Activated naive CD8-positive, alpha-beta T cell treated with anti-CD3 and anti-CD28 coated beads, Interleukin-2, amount 10 ng/mL, durations not matched to agents 7 days and 5 days (primary cell): ENCODE measurements around the gene SMG9. TPM values are rescaled to one million over a fixed set of nuclear protein-coding genes. Genes with fewer than 3 reads are reported as not detected.

Source experiments
- ATAC-seq: fragments of 150-1000 bp; cut with Tn5 transposase; one replicate; pipeline ENCODE4 v1.10.0; 2021; ENCODE audit warnings: low read depth, moderate library complexity
- POLR2A ChIA-PET: fragments of 350-600 bp; sonication (Branson Sonifier 250); formaldehyde crosslinking; loops from one replicate; lab custom pipeline; 2021; ENCODE audit warnings: antibody characterized with exemption; lab: Charles Lee
- DNase-seq: peaks from one replicate; pipeline ENCODE4 v3.0.0; 2021
- H3K27ac Mint-ChIP-seq: one replicate; pipeline ENCODE4 v1.8.0; 2022; ENCODE audit warnings: mild to moderate bottlenecking, mixed read lengths
- H3K27me3 Mint-ChIP-seq: one replicate; pipeline ENCODE4 v1.8.0; 2022; ENCODE audit warnings: mild to moderate bottlenecking, moderate library complexity, mixed read lengths
- H3K36me3 Mint-ChIP-seq: one replicate; pipeline ENCODE4 v1.8.0; 2021; ENCODE audit warnings: mild to moderate bottlenecking, mixed read lengths
- H3K4me1 Mint-ChIP-seq: one replicate; pipeline ENCODE4 v1.8.0; 2021; ENCODE audit warnings: mixed read lengths
- H3K4me3 Mint-ChIP-seq: one replicate; pipeline ENCODE4 v1.8.0; 2022; ENCODE audit warnings: mild to moderate bottlenecking, moderate library complexity, mixed read lengths
- H3K9me3 Mint-ChIP-seq: one replicate; pipeline ENCODE4 v1.8.0; 2021; ENCODE audit warnings: mixed read lengths
- total RNA-seq, 2 experiments: library from RNA; stranded (reverse); gene quantifications; one replicate each; pipeline ENCODE4 v1.2.3, GENCODE V29; 2021

SMG9 gene
- total RNA-seq, 2 experiments from 2014 or later, result 48.9 to 49.9 TPM

DNA sequence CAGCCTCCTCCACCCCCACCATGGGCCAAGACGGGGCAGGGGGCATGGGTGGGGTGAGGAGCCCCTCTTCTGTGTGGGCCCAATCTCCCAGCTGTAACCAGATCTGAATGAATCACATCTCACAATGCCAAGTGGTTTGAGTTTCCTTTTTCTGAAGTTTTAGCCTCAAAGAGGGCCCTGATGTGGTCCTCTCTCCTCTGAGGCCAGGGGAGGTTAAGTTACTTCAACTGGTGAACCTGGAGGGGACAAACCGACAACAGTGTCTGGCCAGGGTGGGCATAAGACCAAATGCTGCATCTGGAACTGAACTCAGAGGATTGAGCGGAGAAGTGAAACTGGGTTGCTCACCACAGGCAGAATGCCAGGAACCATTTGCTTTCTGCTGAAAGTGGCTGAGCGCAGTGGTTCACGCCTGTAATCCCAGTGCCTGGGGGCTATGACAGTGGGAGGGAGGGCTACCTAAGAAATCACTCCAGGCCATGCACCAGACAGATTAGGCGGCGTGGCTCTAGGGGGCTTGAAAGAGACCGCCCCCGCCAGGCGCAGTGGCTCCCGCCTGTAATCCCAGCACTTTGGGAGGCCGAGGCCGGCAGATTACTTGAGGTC lies 54.3 kb downstream of the SMG9 start:
- ATAC-seq (no peak), DNase-seq (no peak)
- Mint-ChIP-seq H3K36me3 (peaks cover 2% of the 10 kb centered on the region), H3K27ac (peak overlapping the region; percentile 85), H3K27me3 (peaks cover 25% of the 10 kb centered on the region), H3K4me3 (peak overlapping the region; percentile 80), H3K9me3 (peaks cover 7% of the 10 kb centered on the region), H3K4me1 (peaks cover 16% of the 10 kb centered on the region)
- POLR2A ChIA-PET, result no interaction called here

DNA sequence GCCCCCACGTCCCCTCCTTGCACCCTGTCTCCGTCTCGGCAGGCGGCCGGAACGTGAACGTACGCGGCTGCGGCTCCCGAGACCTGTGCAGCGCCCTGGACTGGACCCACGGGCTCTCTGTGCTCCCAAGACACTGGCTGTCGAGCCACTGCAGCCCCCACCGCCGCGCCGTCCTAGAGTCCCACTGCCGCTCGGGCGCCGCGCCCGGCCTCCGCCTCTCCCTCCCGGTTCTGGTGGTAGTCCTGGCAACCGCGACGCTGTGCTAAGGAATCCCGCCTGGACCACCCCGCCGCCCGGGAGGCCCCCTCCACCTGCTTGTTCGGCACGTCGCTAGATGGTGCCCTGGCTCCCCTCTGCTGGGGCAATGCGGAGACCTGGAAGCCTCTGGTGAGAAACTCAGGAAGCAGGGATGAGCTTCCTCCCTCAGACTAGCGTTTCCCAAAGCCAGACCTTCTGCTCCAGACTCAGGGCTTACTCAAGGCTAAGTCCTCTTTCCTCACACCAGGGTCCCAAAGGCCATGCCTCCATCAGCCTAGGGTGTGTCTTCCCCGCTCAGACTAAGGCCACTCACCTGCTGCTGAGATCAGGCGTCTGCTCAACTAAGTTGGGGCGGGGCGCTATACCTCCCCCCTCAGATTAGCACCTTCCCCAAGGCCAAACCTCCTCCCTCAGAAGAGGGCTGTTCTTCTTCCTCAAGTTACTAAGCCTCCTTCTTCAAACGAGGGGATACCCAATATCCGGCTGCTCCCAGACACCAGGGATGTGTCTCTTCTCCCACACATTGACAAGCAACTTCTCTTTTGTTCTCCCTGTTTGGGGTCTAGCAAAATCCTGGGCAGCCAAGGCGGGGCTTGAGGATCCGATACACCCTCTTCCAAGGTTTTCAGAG lies 55.0 kb downstream of the SMG9 start:
- DNase-seq, result peak; percentile 41
- no peak for ATAC-seq
- Mint-ChIP-seq H3K4me3 (peak overlapping the region; percentile 59), H3K27me3 (peaks cover 22% of the 10 kb centered on the region), H3K27ac (peak overlapping the region; percentile 85), H3K4me1 (peaks cover 16% of the 10 kb centered on the region), H3K9me3 (peaks cover 7% of the 10 kb centered on the region), H3K36me3 (peaks cover 2% of the 10 kb centered on the region)
- POLR2A ChIA-PET, result no interaction called here

DNA sequence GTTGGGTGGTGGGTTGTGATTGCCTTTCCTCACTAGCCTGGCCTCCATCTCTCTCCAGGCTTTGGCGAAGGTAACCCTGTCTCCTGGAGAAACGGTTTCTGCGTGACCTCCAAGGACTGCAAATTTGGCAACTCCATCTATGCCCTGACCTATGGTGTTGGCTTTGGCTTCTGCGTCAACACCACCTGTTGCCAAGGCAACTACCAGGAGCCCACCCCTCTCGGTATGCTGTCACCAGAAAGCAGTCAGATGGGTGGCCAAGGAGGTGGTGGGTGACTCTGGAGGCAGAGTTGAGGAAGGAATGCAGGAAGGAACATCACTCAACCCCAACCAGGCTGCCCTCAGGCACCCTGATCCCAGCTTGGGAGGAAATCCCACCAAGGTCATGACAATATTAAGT lies 57.5 kb downstream of the SMG9 start:
- Mint-ChIP-seq H3K27me3 (peaks cover 25% of the 10 kb centered on the region), H3K36me3 (peaks cover 2% of the 10 kb centered on the region), H3K4me1 (peaks cover 16% of the 10 kb centered on the region), H3K4me3 (no peak overlapping the region), H3K27ac (no peak overlapping the region), H3K9me3 (peaks cover 14% of the 10 kb centered on the region)
- POLR2A ChIA-PET, result no interaction called here
- DNase-seq (no peak), ATAC-seq (no peak)

DNA sequence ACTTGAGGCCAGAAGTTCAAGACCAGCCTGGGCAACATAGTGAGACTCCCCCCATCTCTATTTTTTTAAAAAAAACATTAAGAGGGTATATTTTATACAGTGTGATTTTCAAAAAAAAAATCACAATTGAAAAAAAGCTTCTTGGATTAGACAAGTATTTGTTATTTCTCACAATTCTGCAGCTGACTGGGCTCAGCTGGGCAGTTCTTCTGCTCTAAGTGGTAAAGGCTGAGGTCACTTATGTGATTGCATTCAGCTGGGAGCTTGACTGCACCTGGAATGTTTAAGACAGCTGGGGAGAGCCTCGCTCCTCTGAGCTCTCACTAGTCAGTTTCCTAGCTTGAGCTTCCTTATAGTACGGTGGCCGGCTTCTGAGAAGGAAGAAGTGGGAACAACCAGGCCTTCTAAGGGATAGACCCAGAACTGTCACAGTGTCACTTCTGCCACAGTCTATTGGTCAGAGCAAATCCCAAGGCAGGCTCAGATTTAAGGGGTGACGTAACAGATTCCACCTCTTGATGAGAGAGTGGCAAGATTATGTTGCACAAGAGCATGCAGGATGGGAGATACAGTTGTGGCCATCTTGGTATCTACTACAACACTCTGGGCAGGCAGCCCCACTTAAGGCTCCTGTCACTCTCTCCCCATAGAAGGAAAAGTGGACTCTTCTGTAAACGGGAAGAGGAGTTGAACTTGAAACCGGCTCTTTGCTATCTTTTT lies 58.6 kb downstream of the SMG9 start:
- peaks cover 25% of the 10 kb centered on the region for H3K27me3 Mint-ChIP-seq
- peaks cover 12% of the 10 kb centered on the region for H3K4me1 Mint-ChIP-seq
- no peaks in the 10 kb centered on the region for H3K36me3 Mint-ChIP-seq
- H3K27ac Mint-ChIP-seq, result no peak overlapping the region
- ATAC-seq (no peak), DNase-seq (no peak)
- peaks cover 19% of the 10 kb centered on the region for H3K9me3 Mint-ChIP-seq
- POLR2A ChIA-PET, result no interaction called here
- no peak overlapping the region for H3K4me3 Mint-ChIP-seq

DNA sequence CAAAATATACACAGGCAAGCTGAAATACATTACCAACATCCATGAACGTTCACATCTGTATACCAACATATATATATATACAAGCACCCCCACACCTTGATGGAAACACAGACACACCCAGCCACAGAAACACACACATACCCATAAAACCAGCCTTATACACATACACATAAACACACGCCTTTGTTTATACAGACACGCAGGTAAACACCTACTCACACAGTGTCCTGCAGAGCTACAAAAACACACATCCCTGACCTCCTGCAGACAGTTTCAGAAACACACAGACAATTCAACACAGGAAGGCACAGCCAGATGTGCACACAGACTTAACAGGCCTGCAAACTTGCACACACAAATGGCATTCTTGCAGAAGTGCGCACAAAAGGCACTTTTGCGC lies 60.2 kb downstream of the SMG9 start:
- POLR2A ChIA-PET, result no interaction called here
- Mint-ChIP-seq H3K4me3 (no peak overlapping the region), H3K4me1 (peaks cover 1% of the 10 kb centered on the region)

DNA sequence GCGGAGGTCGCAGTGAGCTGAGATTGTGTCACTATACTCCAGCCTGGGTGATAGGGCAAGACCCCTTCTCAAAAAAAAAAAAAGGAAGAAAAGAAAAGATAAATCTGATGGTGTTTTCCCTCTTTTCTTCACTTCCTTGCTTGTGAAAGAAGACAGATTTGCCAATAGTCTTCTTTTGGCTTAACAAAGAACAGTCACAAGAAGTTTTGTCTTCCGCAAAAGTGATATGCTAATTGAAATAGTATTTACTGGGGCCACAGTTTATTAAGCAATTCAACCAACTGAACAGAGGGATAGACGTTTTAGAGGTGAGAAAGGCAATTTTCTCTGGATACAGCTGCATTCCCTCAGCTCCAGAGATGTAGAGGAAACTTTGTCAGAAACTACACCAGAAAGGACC lies 61.9 kb downstream of the SMG9 start:
- ATAC-seq, result no peak
- POLR2A ChIA-PET, result interaction anchor here (0.6 kb wide), 1 partner anchor 10 kb away, joined by 5 read pairs; no protein-coding TSS in a partner anchor
- no peaks in the 10 kb centered on the region for H3K4me1 Mint-ChIP-seq

More for the DNA sequence above, 60.2 kb downstream of the SMG9 start:
- Mint-ChIP-seq H3K36me3 (no peaks in the 10 kb centered on the region), H3K27me3 (peaks cover 19% of the 10 kb centered on the region), H3K9me3 (peaks cover 21% of the 10 kb centered on the region), H3K27ac (no peak overlapping the region)
- DNase-seq (no peak), ATAC-seq (no peak)

DNA sequence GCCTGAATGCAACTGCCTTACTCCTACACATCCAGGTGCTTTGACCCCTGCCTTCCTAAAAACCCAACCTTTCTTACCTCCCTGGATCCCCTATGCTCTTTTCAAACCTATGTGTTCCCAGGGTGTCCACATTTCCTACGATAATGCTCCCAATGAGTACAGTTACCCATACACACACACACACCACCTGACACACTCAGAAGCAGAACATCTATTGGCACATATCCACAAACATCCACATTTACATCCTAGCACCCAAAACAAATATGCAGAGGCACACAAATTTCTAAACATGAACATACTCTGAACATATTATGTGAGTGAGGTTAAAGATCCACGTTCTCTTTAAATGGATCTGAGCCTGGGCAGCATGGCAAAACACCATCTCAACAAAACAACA lies 62.4 kb downstream of the SMG9 start:
- DNase-seq, result no peak
- H3K4me1 Mint-ChIP-seq, result no peaks in the 10 kb centered on the region
- peaks cover 19% of the 10 kb centered on the region for H3K9me3 Mint-ChIP-seq
- no peak overlapping the region for H3K27ac Mint-ChIP-seq
- H3K36me3 Mint-ChIP-seq, result no peaks in the 10 kb centered on the region
- no peak overlapping the region for H3K4me3 Mint-ChIP-seq
- ATAC-seq, result no peak
- POLR2A ChIA-PET, result interaction anchor here (0.6 kb wide), 1 partner anchor 10 kb away, joined by 5 read pairs; no protein-coding TSS in a partner anchor
- H3K27me3 Mint-ChIP-seq, result peaks cover 11% of the 10 kb centered on the region

More for the DNA sequence above, 61.9 kb downstream of the SMG9 start:
- Mint-ChIP-seq H3K36me3 (no peaks in the 10 kb centered on the region), H3K27me3 (peaks cover 12% of the 10 kb centered on the region), H3K27ac (no peak overlapping the region), H3K4me3 (no peak overlapping the region), H3K9me3 (peaks cover 21% of the 10 kb centered on the region)
- DNase-seq, result no peak

DNA sequence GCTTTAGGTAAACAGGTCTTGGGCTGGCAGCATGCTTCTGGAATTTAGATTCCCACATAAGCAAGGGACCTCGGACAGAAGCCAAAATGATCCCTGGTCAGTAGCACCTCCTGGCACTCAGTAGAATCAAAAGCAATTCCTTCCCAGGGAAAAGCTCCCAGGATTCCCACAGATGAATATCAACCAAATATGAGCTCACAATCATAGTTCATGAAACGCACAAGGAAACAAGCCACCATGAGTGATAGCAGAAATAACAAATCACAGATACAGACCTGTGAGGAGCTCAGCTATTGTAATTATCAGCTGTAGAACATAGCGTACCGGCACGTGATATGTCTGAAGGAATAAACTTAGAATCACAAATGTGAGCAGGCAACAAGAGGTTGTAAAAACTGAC lies 63.0 kb downstream of the SMG9 start:
- peaks cover 19% of the 10 kb centered on the region for H3K9me3 Mint-ChIP-seq
- POLR2A ChIA-PET, result no interaction called here
- H3K4me3 Mint-ChIP-seq, result no peak overlapping the region
- no peaks in the 10 kb centered on the region for H3K36me3 Mint-ChIP-seq
- H3K4me1 Mint-ChIP-seq, result no peaks in the 10 kb centered on the region
- H3K27ac Mint-ChIP-seq, result no peak overlapping the region
- H3K27me3 Mint-ChIP-seq, result peaks cover 5% of the 10 kb centered on the region
- no peak for DNase-seq
- no peak for ATAC-seq

DNA sequence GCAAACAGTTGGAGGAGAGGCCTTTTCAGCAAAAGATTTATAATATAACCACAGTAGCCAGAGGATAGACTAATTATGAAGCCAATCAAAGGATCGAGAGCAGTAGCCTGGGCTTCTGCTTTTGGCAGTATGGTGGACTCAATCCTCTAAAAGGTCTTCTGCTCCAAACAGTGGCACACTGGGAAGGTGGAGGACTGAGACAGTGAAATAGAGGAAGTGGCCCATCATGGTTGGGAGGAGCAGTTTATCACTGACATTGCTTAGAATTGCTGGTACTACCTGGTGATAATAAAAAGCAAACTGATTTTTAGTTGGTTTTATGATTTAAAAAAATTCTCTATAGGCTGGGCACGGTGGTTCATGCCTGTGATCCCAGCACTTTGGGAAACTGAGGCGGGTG lies 63.9 kb downstream of the SMG9 start:
- no peak for DNase-seq
- Mint-ChIP-seq H3K4me1 (no peaks in the 10 kb centered on the region), H3K4me3 (no peak overlapping the region), H3K27ac (no peak overlapping the region), H3K36me3 (no peaks in the 10 kb centered on the region), H3K9me3 (peaks cover 16% of the 10 kb centered on the region), H3K27me3 (peaks cover 6% of the 10 kb centered on the region)
- ATAC-seq, result no peak
- POLR2A ChIA-PET, result no interaction called here

DNA sequence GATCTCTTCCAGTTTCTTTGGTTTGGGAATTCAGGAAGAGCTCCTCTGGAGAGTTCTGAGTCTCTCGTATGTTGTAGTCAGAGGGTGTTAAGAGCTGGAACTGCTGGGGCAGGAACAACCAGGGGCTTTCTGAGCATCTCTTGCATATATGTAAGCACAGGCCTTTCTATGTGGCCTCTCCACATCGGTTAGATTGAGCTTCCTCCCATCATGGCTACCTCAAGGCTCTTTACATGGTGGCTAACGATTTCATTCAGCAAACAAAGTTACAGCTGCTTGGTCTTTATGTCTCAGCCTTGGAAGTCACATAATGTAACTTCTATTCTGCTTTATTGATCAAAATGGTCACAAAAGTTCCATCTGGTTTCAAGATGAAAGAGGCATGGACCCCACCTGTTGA lies 64.3 kb downstream of the SMG9 start:
- ATAC-seq (no peak), DNase-seq (no peak)
- POLR2A ChIA-PET, result no interaction called here
- Mint-ChIP-seq H3K4me1 (no peaks in the 10 kb centered on the region), H3K9me3 (peaks cover 16% of the 10 kb centered on the region), H3K4me3 (no peak overlapping the region), H3K36me3 (no peaks in the 10 kb centered on the region), H3K27ac (no peak overlapping the region), H3K27me3 (peaks cover 6% of the 10 kb centered on the region)

DNA sequence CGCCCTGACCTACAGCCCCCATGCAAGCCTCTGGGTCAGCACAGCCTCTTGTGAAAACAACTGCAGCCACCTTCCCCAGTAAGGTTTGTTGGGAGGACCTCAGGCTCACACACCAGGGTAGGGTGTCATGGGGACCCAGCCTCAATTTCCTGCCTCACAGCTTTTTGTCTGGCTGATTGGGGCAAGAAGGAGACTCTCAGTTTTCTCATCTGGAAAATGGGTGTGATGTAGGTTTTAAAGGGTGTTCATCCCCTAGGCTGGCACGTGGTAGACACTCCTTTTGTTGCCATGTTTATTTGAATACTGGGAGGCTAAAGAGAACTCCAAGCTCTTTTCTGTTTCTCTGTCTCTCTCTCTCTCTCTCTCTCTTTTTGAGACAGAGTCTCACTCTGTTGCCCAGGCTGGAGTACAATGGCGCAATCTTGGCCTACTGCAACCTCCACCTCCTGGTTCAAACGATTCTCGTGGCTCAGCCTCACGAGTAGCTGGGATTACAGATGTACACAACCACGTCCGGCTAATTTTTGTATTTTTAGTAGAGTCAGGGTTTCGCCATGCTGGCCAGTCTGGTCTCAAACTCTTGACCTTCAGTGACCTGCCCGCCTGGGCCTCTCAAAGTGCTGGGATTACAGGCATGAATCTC lies 66.6 kb downstream of the SMG9 start:
- peaks cover 16% of the 10 kb centered on the region for H3K9me3 Mint-ChIP-seq
- no peak overlapping the region for H3K4me3 Mint-ChIP-seq
- POLR2A ChIA-PET, result no interaction called here

DNA sequence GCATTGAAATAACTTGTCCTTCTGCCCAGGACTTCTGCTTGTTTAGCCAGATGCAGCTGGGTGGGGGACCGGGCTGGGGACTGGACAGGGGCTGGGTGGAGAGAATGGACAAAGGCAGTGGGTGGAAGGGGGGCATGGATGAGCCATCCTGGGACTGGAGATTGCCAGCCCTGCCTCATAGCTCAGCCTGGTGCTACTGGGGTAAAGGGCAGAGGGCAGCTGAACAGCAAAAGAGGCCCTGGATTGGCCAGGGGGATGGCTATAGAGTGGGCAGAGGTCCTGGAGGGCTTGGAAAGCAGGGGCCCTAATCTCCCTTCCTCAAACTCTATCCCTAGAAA lies 67.1 kb downstream of the SMG9 start:
- no peak overlapping the region for H3K4me3 Mint-ChIP-seq

More for the DNA sequence above, 66.6 kb downstream of the SMG9 start:
- Mint-ChIP-seq H3K36me3 (no peaks in the 10 kb centered on the region), H3K27me3 (peaks cover 6% of the 10 kb centered on the region), H3K27ac (no peak overlapping the region), H3K4me1 (no peaks in the 10 kb centered on the region)
- ATAC-seq (no peak), DNase-seq (no peak)

DNA sequence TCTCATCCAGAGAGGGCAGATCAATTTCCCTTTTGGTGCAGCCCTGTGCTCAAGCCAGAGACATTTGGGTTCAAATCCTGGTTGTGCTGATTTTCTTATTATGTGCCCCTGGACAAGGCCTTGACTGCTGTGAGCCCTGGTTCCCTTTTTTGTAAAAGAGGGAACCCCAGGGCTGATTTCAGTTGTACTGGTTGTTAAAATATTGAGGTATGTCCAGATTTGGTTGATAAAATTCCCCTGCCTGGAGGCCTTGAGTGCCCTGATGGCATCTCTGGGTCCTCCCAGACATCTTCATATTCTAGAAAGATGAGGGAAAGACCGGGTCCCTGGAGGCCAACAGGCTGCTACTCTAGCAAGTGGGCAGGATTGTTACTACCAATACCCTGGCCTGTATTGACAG lies 70.4 kb downstream of the SMG9 start:
- Mint-ChIP-seq H3K36me3 (no peaks in the 10 kb centered on the region), H3K4me3 (no peak overlapping the region), H3K9me3 (no peaks in the 10 kb centered on the region), H3K27ac (no peak overlapping the region), H3K4me1 (no peaks in the 10 kb centered on the region), H3K27me3 (peaks cover 3% of the 10 kb centered on the region)
- ATAC-seq, result no peak
- DNase-seq, result no peak
- POLR2A ChIA-PET, result no interaction called here

More for the DNA sequence above, 67.1 kb downstream of the SMG9 start:
- no peak for ATAC-seq
- Mint-ChIP-seq H3K9me3 (peaks cover 12% of the 10 kb centered on the region), H3K36me3 (no peaks in the 10 kb centered on the region), H3K27me3 (peaks cover 3% of the 10 kb centered on the region), H3K27ac (no peak overlapping the region), H3K4me1 (no peaks in the 10 kb centered on the region)
- POLR2A ChIA-PET, result interaction anchor here (1.0 kb wide), 1 partner anchor 19 kb away, joined by 6 read pairs; no protein-coding TSS in a partner anchor
- no peak for DNase-seq
